Spleen (tissue), 3 donors: Measurements from ENCODE around the gene RBM5.

Experiments
- POLR2A ChIP-seq, 3 donors: fragments of 450-650 bp; IDR thresholded peaks; one replicate each; pipeline ENCODE4 v1.5.1; 2017; ENCODE audit warnings: antibody characterized with exemption in 3 of 3, mild to moderate bottlenecking in 1 of 3
- POLR2AphosphoS5 ChIP-seq, 3 donors: sonication (generic); formaldehyde crosslinking; IDR thresholded peaks; one replicate each; pipeline ENCODE4 v1.5.1; 2017; ENCODE audit warnings: antibody characterized with exemption in 3 of 3

GRCh38 chr3:50137531-50137930 is 48.8 kb downstream of the RBM5 start:
- TF ChIP-seq POLR2A (IDR thresholded peaks at IDR 0.05) (no peak), POLR2AphosphoS5 (IDR thresholded peaks at IDR 0.05) (no peak)
